ENCODE data around the gene HOXB1.
A peak's percentile ranks its signal among the peaks of the same experiment; 100 is the strongest.
"Not testable (repeated sequence)": the region's sequence is repeated elsewhere in the genome, so short reads cannot be mapped to it uniquely, and the experiment has no call there.

Gene HOXB1

DNA sequence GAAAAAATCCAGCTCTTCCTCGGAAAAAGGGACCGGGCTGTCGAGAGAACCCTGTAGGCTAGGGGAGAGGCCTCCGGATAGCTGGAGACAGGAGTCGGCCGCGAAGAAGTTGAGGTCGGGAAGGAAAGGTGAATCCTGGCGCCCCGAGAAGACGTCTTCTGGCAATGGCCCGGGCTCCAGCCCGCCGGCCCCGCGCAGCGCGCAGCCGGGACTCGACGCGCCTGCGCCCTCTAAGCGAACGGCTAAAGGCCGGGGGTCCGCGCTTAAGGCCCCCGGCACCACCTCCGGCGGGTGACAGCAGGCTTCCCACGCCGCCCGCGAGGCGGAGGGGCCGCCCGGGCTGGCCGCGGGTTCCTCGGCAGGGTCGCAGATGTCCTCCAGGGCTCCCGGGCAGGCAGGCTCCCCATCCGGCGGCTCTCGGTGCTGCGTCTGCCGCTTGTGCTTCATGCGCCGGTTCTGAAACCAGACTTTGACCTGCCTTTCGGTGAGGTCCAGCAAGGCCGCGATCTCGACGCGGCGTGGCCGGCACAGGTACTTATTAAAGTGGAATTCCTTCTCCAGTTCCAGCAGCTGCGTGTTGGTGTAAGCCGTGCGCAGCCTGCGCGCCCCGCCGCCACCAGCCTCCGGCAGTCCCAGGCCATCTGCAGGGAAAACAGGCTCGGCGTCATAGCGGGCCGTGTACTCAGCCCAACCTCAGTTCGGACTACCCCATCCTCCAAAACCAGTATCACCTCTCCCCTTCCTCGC is 12.5 kb upstream of the HOXB1 start:
- Histone ChIP-seq H3K4me3 (ENCODE audit: low read depth in 1 of 5, low read length in 5 of 5) (peak overlapping the region; percentile 88 to 92 (median 89)), H3K27me3 (ENCODE audit: control insufficient read depth in 5 of 5, insufficient read depth in 4 of 5, low read length in 5 of 5) (no peaks in the 10 kb centered on the region), H3K4me1 (ENCODE audit: control insufficient read depth in 5 of 5, insufficient read depth in 5 of 5, low read length in 5 of 5) (peaks cover 12 to 62% (median 51%) of the 10 kb centered on the region in 5 donors), H3K9me3 (ENCODE audit: control insufficient read depth in 5 of 5, low read length in 5 of 5) (no peaks in the 10 kb centered on the region), H3K9ac (ENCODE audit: low read length in 5 of 5) (peak overlapping the region; percentile 68 to 89 (median 86)), H3K27ac (ENCODE audit: low read depth, low read length) (peak overlapping the region; percentile 95), H3K36me3 (ENCODE audit: control insufficient read depth in 5 of 5, insufficient read depth in 5 of 5, low read length in 5 of 5) (no peaks in the 10 kb centered on the region)

DNA sequence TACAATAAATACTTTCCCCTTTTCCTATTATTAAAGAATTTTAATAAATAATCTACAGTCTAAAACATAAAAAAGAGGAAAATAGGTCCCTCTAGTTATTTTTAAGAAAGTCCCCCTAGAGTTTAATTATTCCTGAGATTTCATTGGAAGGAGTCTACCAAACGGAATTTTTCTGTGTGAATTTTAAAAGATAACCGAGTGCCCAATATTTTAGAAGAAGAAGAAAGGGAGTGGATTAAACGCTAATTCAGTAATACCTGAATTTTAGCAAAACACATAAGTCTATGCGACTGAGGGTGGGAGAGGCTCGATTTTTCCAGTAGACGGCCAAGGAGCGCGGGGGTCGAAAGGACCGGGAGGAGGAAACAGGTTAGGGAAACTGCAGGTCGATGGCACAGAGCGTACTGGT is 11.9 kb upstream of the HOXB1 start:
- Histone ChIP-seq H3K9me3 (ENCODE audit: control insufficient read depth in 5 of 5, low read length in 5 of 5) (no peaks in the 10 kb centered on the region), H3K27ac (ENCODE audit: low read depth, low read length) (peak overlapping the region; percentile 95), H3K27me3 (ENCODE audit: control insufficient read depth in 5 of 5, insufficient read depth in 4 of 5, low read length in 5 of 5) (no peaks in the 10 kb centered on the region), H3K4me1 (ENCODE audit: control insufficient read depth in 5 of 5, insufficient read depth in 5 of 5, low read length in 5 of 5) (peaks cover 11 to 57% (median 47%) of the 10 kb centered on the region in 5 donors), H3K4me3 (ENCODE audit: low read depth in 1 of 5, low read length in 5 of 5) (peak overlapping the region; percentile 88 to 92 (median 89)), H3K36me3 (ENCODE audit: control insufficient read depth in 5 of 5, insufficient read depth in 5 of 5, low read length in 5 of 5) (no peaks in the 10 kb centered on the region), H3K9ac (ENCODE audit: low read length in 5 of 5) (peak overlapping the region; percentile 73 to 86 (median 84))

DNA sequence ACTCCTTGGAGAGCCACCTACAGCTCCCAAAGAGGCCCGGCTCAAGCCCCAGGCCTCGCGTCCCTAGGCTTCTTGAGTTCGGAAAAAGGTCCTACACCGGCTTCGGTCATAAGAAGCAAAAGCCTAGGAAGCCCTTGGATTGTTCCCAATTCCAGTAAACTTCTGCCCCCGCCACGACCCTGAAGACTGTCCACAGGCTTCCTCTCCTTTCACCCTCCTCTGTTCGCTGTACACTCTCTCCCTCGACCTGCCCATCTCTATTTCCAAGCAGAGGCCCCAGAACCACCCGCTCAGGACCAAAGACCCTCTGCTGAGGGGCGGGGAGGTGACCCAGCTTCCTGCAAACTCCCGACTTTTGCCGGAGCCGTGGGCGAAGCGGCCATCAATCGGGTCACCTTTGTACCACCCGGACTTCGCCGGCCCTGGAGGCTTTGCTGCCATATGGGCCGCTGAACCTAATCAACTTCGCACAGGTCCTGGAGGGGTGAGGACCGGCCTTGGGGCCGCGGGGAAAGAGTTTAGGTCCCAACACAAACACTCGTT is 11.4 kb upstream of the HOXB1 start:
- H3K36me3 ChIP-seq (ENCODE audit: control insufficient read depth in 5 of 5, insufficient read depth in 5 of 5, low read length in 5 of 5), result no peaks in the 10 kb centered on the region
- no peaks in the 10 kb centered on the region for H3K27me3 ChIP-seq (ENCODE audit: control insufficient read depth in 5 of 5, insufficient read depth in 4 of 5, low read length in 5 of 5)
- H3K9ac ChIP-seq (ENCODE audit: low read length in 5 of 5), result peak overlapping the region; percentile 48 to 86 (median 84)
- H3K27ac ChIP-seq (ENCODE audit: low read depth, low read length), result peak overlapping the region; percentile 95
- H3K4me1 ChIP-seq (ENCODE audit: control insufficient read depth in 5 of 5, insufficient read depth in 5 of 5, low read length in 5 of 5), result peaks cover 9 to 53% (median 41%) of the 10 kb centered on the region in 5 donors
- peak overlapping the region; percentile 88 to 92 (median 89) for H3K4me3 ChIP-seq (ENCODE audit: low read depth in 1 of 5, low read length in 5 of 5)
- H3K9me3 ChIP-seq (ENCODE audit: control insufficient read depth in 5 of 5, low read length in 5 of 5), result no peaks in the 10 kb centered on the region

DNA sequence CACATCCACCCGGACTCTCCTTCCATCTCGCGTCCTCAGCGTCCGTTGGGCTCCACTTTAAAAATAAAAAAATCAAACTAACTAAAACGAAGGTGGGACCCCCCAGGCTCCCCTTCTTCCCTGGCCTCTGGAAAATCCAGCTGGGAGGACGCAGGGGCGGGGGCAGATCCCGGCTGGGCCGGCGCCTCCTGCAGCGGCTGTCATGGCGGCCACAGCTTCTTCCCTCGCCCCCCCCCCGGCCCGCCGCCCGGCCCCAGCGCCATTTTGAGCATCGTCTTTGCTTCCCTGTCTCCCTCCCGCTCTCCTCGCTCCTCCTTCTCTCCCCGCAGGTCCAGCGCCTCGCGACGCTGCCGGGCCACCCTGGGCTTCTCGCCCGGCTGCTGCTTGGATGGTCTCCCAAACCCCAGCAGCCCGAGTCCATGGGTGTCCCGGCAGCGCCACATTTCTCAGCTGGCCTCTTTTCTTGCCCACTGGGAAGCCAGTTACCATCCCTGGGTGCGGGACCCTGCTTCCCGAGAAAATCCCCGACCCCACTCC is 10.8 kb upstream of the HOXB1 start:
- Histone ChIP-seq H3K27ac (ENCODE audit: low read depth, low read length) (peak overlapping the region; percentile 95), H3K4me3 (ENCODE audit: low read depth in 1 of 5, low read length in 5 of 5) (peak overlapping the region; percentile 79 to 92 (median 89)), H3K9me3 (ENCODE audit: control insufficient read depth in 5 of 5, low read length in 5 of 5) (no peaks in the 10 kb centered on the region), H3K9ac (ENCODE audit: low read length in 5 of 5) (peak overlapping the region; percentile 48 to 86 (median 84)), H3K27me3 (ENCODE audit: control insufficient read depth in 5 of 5, insufficient read depth in 4 of 5, low read length in 5 of 5) (no peaks in the 10 kb centered on the region), H3K36me3 (ENCODE audit: control insufficient read depth in 5 of 5, insufficient read depth in 5 of 5, low read length in 5 of 5) (no peaks in the 10 kb centered on the region), H3K4me1 (ENCODE audit: control insufficient read depth in 5 of 5, insufficient read depth in 5 of 5, low read length in 5 of 5) (peaks cover 9 to 47% (median 36%) of the 10 kb centered on the region in 5 donors)

DNA sequence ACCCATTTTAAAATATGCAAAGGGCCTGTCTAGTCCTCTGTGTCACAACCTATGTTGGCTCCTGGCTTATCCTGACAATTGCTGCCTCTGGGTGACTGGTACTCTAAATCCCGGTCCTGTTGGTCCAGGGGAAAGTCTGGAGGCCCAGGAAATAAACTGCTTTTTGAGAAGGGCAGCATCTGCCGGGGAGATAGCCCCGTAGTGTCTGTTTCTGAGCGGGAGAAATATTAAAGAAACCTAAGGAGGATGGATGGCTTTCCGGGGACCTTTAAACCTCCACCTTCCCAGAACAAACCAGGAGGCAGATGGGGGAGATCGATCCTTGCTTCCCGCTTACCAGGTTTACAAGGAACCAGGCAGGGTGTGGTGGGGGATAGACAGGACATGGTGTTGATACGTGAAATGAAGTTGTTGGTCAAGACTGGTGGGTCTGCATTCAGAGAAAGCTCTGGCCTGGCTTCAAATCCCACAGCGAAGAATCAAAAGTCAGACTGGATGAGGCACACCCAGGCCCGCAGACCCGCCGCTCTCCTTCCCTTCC is 10.3 kb upstream of the HOXB1 start:
- H3K9me3 ChIP-seq (ENCODE audit: control insufficient read depth in 5 of 5, low read length in 5 of 5), result no peaks in the 10 kb centered on the region
- H3K27ac ChIP-seq (ENCODE audit: low read depth, low read length), result peak overlapping the region; percentile 95
- peaks cover 4 to 42% (median 31%) of the 10 kb centered on the region in 5 donors for H3K4me1 ChIP-seq (ENCODE audit: control insufficient read depth in 5 of 5, insufficient read depth in 5 of 5, low read length in 5 of 5)
- no peaks in the 10 kb centered on the region for H3K27me3 ChIP-seq (ENCODE audit: control insufficient read depth in 5 of 5, insufficient read depth in 4 of 5, low read length in 5 of 5)
- H3K4me3 ChIP-seq (ENCODE audit: low read depth in 1 of 5, low read length in 5 of 5), result peak overlapping the region; percentile 75 to 89 (median 88)
- no peaks in the 10 kb centered on the region for H3K36me3 ChIP-seq (ENCODE audit: control insufficient read depth in 5 of 5, insufficient read depth in 5 of 5, low read length in 5 of 5)
- H3K9ac ChIP-seq (ENCODE audit: low read length in 5 of 5), result peak overlapping the region; percentile 38 to 84 (median 80)

DNA sequence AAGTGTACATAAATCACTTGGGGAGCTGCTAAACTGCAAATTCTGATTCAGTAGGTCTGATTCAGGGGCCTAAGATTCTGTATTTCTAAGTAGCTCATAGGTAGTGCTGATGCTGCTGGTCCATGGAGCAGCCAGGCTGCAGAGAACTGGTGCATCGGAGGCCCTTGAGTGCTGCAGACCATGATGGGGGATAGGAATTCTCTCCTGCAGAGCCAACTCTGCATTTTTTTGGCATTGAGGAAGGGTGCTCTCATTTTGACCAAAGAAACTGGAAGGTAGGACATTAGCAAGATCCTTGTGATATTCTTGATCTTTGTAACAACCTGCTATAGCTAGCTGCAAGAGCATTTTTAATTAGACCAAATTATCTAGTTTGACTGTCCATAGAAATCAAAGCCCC is 9.4 kb upstream of the HOXB1 start:
- H3K9me3 ChIP-seq (ENCODE audit: control insufficient read depth in 5 of 5, low read length in 5 of 5), result no peaks in the 10 kb centered on the region
- no peak overlapping the region for H3K27ac ChIP-seq (ENCODE audit: low read depth, low read length)
- peaks cover 3 to 33% (median 22%) of the 10 kb centered on the region in 5 donors for H3K4me1 ChIP-seq (ENCODE audit: control insufficient read depth in 5 of 5, insufficient read depth in 5 of 5, low read length in 5 of 5)
- H3K4me3 ChIP-seq (ENCODE audit: low read depth in 1 of 5, low read length in 5 of 5), result no peak overlapping the region
- H3K36me3 ChIP-seq (ENCODE audit: control insufficient read depth in 5 of 5, insufficient read depth in 5 of 5, low read length in 5 of 5), result no peaks in the 10 kb centered on the region
- no peak overlapping the region for H3K9ac ChIP-seq (ENCODE audit: low read length in 5 of 5)
- no peaks in the 10 kb centered on the region for H3K27me3 ChIP-seq (ENCODE audit: control insufficient read depth in 5 of 5, insufficient read depth in 4 of 5, low read length in 5 of 5)

DNA sequence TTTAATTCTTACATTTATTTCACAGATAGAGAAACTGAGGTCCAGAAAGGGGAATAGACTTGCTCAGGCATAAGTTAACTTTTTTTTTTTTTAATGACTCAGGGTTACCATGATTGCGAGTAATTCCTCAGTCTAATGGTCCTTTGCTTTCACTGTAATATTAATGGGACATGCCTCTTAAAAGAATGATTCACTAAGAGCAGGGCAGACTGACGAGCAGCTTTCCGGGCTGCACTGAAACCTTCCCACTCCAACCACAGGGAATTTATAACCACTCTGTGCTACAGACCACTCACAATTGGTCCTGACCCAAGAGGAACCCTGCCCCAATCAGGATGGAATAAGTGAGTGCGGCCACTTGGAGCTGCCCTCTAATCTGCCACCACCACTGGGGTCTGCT is 8.4 kb upstream of the HOXB1 start:
- H3K27me3 ChIP-seq (ENCODE audit: control insufficient read depth in 5 of 5, insufficient read depth in 4 of 5, low read length in 5 of 5), result no peaks in the 10 kb centered on the region
- H3K9ac ChIP-seq (ENCODE audit: low read length in 5 of 5), result no peak overlapping the region
- no peak overlapping the region for H3K4me3 ChIP-seq (ENCODE audit: low read depth in 1 of 5, low read length in 5 of 5)
- no peaks in the 10 kb centered on the region for H3K36me3 ChIP-seq (ENCODE audit: control insufficient read depth in 5 of 5, insufficient read depth in 5 of 5, low read length in 5 of 5)
- peaks cover 2 to 30% (median 18%) of the 10 kb centered on the region in 5 donors for H3K4me1 ChIP-seq (ENCODE audit: control insufficient read depth in 5 of 5, insufficient read depth in 5 of 5, low read length in 5 of 5)
- H3K27ac ChIP-seq (ENCODE audit: low read depth, low read length), result no peak overlapping the region
- H3K9me3 ChIP-seq (ENCODE audit: control insufficient read depth in 5 of 5, low read length in 5 of 5), result no peaks in the 10 kb centered on the region

DNA sequence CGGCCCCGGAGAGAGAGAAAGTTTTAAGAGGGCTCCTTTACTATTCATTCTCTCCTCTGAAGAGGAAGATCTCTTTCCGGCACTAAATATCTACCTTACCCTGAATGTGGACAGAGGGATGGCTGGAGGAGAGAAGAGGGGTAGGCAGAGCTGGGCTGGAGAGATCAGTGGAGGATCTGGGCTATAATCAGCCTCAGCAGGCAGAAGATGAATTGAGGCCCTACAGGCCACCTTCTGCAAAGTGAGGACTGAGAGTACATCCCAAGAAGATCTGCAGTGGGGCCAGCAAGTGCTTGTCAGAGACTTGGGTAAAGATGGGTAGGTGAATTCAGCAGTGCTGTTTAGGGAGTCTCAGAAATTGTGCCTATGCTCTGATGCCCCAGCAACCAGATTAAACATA is 6.5 kb upstream of the HOXB1 start:
- Histone ChIP-seq H3K36me3 (ENCODE audit: control insufficient read depth in 5 of 5, insufficient read depth in 5 of 5, low read length in 5 of 5) (no peaks in the 10 kb centered on the region), H3K27ac (ENCODE audit: low read depth, low read length) (no peak overlapping the region), H3K27me3 (ENCODE audit: control insufficient read depth in 5 of 5, insufficient read depth in 4 of 5, low read length in 5 of 5) (no peaks in the 10 kb centered on the region), H3K9me3 (ENCODE audit: control insufficient read depth in 5 of 5, low read length in 5 of 5) (no peaks in the 10 kb centered on the region), H3K4me3 (ENCODE audit: low read depth in 1 of 5, low read length in 5 of 5) (no peak overlapping the region), H3K9ac (ENCODE audit: low read length in 5 of 5) (no peak overlapping the region), H3K4me1 (ENCODE audit: control insufficient read depth in 5 of 5, insufficient read depth in 5 of 5, low read length in 5 of 5) (peaks cover 2 to 15% (median 12%) of the 10 kb centered on the region in 5 donors)

DNA sequence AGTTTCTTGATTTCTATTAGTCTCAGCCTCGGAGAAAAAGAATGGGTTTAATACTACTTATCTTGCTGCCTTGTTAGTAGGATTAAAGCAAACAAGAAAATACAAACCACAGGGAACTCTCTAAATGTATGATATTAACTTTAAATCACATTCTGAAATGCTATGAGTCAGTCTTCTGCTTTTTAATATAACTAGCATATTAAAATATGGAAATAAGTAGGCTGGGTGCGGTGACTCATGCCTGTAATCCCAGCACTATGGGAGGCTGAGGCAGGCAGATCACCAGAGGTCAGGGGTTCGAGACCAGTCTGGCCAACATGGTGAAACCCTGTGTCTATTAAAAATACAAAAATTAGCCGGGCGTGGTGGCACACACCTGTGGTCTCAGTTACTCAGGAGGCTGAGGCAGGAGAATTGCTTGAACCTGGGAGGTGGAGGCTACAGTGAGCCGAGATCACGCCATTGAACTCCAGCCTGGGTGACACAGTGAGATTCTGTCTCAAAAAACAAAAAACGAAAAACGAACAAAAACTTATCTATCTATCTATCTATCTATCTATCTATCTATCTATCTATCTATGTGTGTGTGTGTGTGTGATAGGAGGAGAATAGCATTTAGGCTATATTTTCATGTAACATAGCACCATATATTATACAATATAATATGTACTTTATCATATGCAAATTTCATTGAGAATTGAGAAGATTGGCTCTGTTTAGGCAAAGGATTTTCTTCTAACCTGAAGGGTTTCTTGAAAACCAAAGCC is 5.2 kb upstream of the HOXB1 start:
- not testable (repeated sequence) for H3K9ac ChIP-seq (ENCODE audit: low read length in 5 of 5); H3K27ac ChIP-seq (ENCODE audit: low read depth, low read length)

More for the DNA sequence above, 5.2 kb upstream of the HOXB1 start:
- not testable (repeated sequence) for H3K36me3 ChIP-seq (ENCODE audit: control insufficient read depth in 5 of 5, insufficient read depth in 5 of 5, low read length in 5 of 5); H3K9me3 ChIP-seq (ENCODE audit: control insufficient read depth in 5 of 5, low read length in 5 of 5); H3K27me3 ChIP-seq (ENCODE audit: control insufficient read depth in 5 of 5, insufficient read depth in 4 of 5, low read length in 5 of 5); H3K4me1 ChIP-seq (ENCODE audit: control insufficient read depth in 5 of 5, insufficient read depth in 5 of 5, low read length in 5 of 5); H3K4me3 ChIP-seq (ENCODE audit: low read depth in 1 of 5, low read length in 5 of 5)

Measured in subcutaneous abdominal adipose tissue (tissue), 5 donors.